Neural cell (in vitro differentiated cells): ENCODE data around the gene ESRRB. TPM values are rescaled to one million over a fixed set of nuclear protein-coding genes. Genes with fewer than 3 reads are reported as not detected.

Experiments used
- H2AFZ ChIP-seq: fragments of 200-600, 300-800 bp; sonication (generic), shearing (Covaris generic); 2 replicates; pipeline ENCODE4 v1.6.0; 2014; ENCODE audit warnings: low read depth, mild to moderate bottlenecking, antibody characterized with exemption, low read length, moderate library complexity
- H3F3A ChIP-seq: fragments of 200-600 bp; shearing (Covaris generic); 2 replicates; pipeline ENCODE4 v1.6.1; 2016; ENCODE audit warnings: mild to moderate bottlenecking, moderate library complexity, mixed read lengths, antibody characterized with exemption, low read length; ENCODE audit not compliant: insufficient read depth, poor library complexity, severe bottlenecking
- H3K27ac ChIP-seq: fragments of 200-600, 300-800 bp; sonication (generic), shearing (Covaris generic); 2 replicates; pipeline ENCODE4 v1.5.1; 2014; ENCODE audit warnings: mild to moderate bottlenecking, low read length, moderate library complexity
- H3K27me3 ChIP-seq: fragments of 300-800, 200-600 bp; sonication (generic), shearing (Covaris generic); 2 replicates; pipeline ENCODE4 v1.6.0; 2014; ENCODE audit warnings: mild to moderate bottlenecking, low read depth, low read length, moderate library complexity; ENCODE audit not compliant: insufficient read depth
- H3K36me3 ChIP-seq: fragments of 300-800, 200-600 bp; sonication (generic), shearing (Covaris generic); 2 replicates; pipeline ENCODE4 v1.5.1; 2014; ENCODE audit warnings: mild to moderate bottlenecking, antibody characterized with exemption, low read length, moderate library complexity; ENCODE audit not compliant: insufficient read depth
- H3K4me2 ChIP-seq: fragments of 300-800, 200-600 bp; sonication (generic), shearing (Covaris generic); 2 replicates; pipeline ENCODE4 v1.6.0; 2014; ENCODE audit warnings: mild to moderate bottlenecking, low read length
- H3K4me3 ChIP-seq: fragments of 300-800, 200-600 bp; sonication (generic), shearing (Covaris generic); 2 replicates; pipeline ENCODE4 v1.5.1; 2014; ENCODE audit warnings: mild to moderate bottlenecking, low read length, moderate library complexity
- H3K79me2 ChIP-seq: fragments of 200-600 bp; shearing (Covaris generic); replicated peaks from 2 replicates; pipeline ENCODE4 v1.6.0; 2014; ENCODE audit warnings: mild to moderate bottlenecking, low read length, moderate library complexity; ENCODE audit not compliant: insufficient read depth
- H3K9ac ChIP-seq: fragments of 300-800, 200-600 bp; sonication (generic), shearing (Covaris generic); 2 replicates; pipeline ENCODE4 v1.6.1; 2016; ENCODE audit warnings: mild to moderate bottlenecking, low read length, mixed read lengths
- H3K9me2 ChIP-seq: fragments of 200-600 bp; shearing (Covaris generic); 2 replicates; pipeline ENCODE4 v1.6.1; 2016; ENCODE audit warnings: mild to moderate bottlenecking, low read length, mixed read lengths; ENCODE audit not compliant: insufficient read depth
- H3K9me3 ChIP-seq: fragments of 200-600, 300-800 bp; sonication (generic), shearing (Covaris generic); 2 replicates; pipeline ENCODE4 v1.6.1; 2016; ENCODE audit warnings: mild to moderate bottlenecking, mixed run types, low read length, moderate library complexity, mixed read lengths
- H4K20me1 ChIP-seq: fragments of 200-600 bp; shearing (Covaris generic); 2 replicates; pipeline ENCODE4 v1.6.1; 2016; ENCODE audit warnings: mild to moderate bottlenecking, mixed run types; ENCODE audit not compliant: insufficient read depth
- EP300 ChIP-seq: fragments of 450-650 bp; conservative IDR thresholded peaks from 2 replicates; pipeline ENCODE4 v1.6.1; 2014; ENCODE audit warnings: antibody characterized with exemption, mild to moderate bottlenecking, moderate library complexity; ENCODE audit not compliant: poor library complexity, severe bottlenecking
- EZH2 ChIP-seq: fragments of 200-600, 300-800 bp; shearing (Covaris generic), sonication (generic); IDR thresholded peaks from 2 replicates; pipeline ENCODE4 v1.6.1; 2014; ENCODE audit warnings: antibody characterized with exemption, low read length, borderline replicate concordance, mild to moderate bottlenecking; ENCODE audit not compliant: insufficient read depth, poor library complexity, severe bottlenecking
- MXI1 ChIP-seq: fragments of 450-650 bp; conservative IDR thresholded peaks from 2 replicates; pipeline ENCODE4 v1.6.1; 2014; ENCODE audit warnings: antibody characterized with exemption, mild to moderate bottlenecking; ENCODE audit not compliant: poor library complexity, severe bottlenecking
- POLR2AphosphoS5 ChIP-seq: IDR thresholded peaks from 2 replicates; pipeline ENCODE4 v1.6.1; 2012
- RAD21 ChIP-seq: fragments of 450-650 bp; conservative IDR thresholded peaks from 2 replicates; pipeline ENCODE4 v1.6.1; 2014; ENCODE audit warnings: antibody characterized with exemption, mild to moderate bottlenecking, moderate library complexity
- SMC3 ChIP-seq: fragments of 450-650 bp; conservative IDR thresholded peaks from 2 replicates; pipeline ENCODE4 v1.6.1; 2014; ENCODE audit warnings: antibody characterized with exemption, mild to moderate bottlenecking, moderate library complexity; ENCODE audit not compliant: poor library complexity
- TAF1 ChIP-seq: IDR thresholded peaks from 2 replicates; pipeline ENCODE4 v1.6.1; 2012; ENCODE audit warnings: low read depth
- polyA plus RNA-seq: library from polyadenylated mRNA; depleted of rRNA; stranded (reverse); fragments of >200 nt; gene quantifications from 2 replicates; pipeline ENCODE4 v1.2.3, GENCODE V29; 2014
- TF ChIP-seq, protein P1 (sequence below): fragments of 450-650 bp; IDR thresholded peaks from 2 replicates; pipeline ENCODE4 v1.5.1; 2014; ENCODE audit warnings: antibody characterized with exemption, mild to moderate bottlenecking, moderate library complexity; ENCODE audit not compliant: poor library complexity, severe bottlenecking
- TF ChIP-seq, protein P2 (sequence below): IDR thresholded peaks from 2 replicates; pipeline ENCODE4 v1.6.1; 2012; ENCODE audit warnings: borderline replicate concordance

Gene ESRRB
- polyA plus RNA-seq, 1 donor from 2014 or later = 0.59 TPM

DNA sequence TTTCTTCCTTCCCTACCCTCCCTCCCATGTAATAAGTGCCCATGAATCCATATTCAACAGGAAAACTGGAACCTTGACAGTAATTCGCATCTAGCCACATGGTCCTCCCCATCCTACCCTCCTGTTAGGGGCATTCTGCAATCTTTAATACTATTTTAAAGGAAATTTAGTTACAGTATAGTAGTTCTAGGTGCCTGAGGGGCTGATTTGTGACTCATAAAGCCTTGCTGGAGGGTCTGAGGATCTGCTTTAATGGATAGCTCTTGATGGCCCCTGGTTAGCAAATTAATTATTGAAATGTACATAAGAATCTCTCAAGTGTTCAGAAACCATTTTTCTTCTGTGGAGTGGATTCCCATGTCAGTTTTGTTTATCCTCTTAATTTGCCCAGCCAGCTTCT, 54.1 kb downstream of the ESRRB start:
- Histone ChIP-seq H3K79me2 (no peaks in the 10 kb centered on the region), H3F3A (no peaks in the 10 kb centered on the region), H3K9me2 (no peaks in the 10 kb centered on the region), H3K9me3 (no peaks in the 10 kb centered on the region), H3K36me3 (no peaks in the 10 kb centered on the region), H2AFZ (no peak overlapping the region), H3K4me3 (no peak overlapping the region), H4K20me1 (no peaks in the 10 kb centered on the region), H3K4me2 (no peak overlapping the region), H3K27ac (no peak overlapping the region), H3K9ac (no peak overlapping the region), H3K27me3 (no peaks in the 10 kb centered on the region)
- no peak for TF ChIP-seq POLR2AphosphoS5
- TF ChIP-seq EP300 = no peak
- no peak for TF ChIP-seq SMC3
- TF ChIP-seq RAD21 = no peak
- no peak for TF ChIP-seq TAF1
- TF ChIP-seq, protein P1, sequence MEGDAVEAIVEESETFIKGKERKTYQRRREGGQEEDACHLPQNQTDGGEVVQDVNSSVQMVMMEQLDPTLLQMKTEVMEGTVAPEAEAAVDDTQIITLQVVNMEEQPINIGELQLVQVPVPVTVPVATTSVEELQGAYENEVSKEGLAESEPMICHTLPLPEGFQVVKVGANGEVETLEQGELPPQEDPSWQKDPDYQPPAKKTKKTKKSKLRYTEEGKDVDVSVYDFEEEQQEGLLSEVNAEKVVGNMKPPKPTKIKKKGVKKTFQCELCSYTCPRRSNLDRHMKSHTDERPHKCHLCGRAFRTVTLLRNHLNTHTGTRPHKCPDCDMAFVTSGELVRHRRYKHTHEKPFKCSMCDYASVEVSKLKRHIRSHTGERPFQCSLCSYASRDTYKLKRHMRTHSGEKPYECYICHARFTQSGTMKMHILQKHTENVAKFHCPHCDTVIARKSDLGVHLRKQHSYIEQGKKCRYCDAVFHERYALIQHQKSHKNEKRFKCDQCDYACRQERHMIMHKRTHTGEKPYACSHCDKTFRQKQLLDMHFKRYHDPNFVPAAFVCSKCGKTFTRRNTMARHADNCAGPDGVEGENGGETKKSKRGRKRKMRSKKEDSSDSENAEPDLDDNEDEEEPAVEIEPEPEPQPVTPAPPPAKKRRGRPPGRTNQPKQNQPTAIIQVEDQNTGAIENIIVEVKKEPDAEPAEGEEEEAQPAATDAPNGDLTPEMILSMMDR = no peak

GRCh38 chr14:76430475-76430980, 54.6 kb downstream of the ESRRB start:
- Histone ChIP-seq H3K27me3 (no peaks in the 10 kb centered on the region), H3K27ac (no peak overlapping the region), H3K9me3 (no peaks in the 10 kb centered on the region), H3K4me2 (no peak overlapping the region), H3K9me2 (no peaks in the 10 kb centered on the region), H3K79me2 (no peaks in the 10 kb centered on the region), H3K36me3 (no peaks in the 10 kb centered on the region), H3K4me3 (no peak overlapping the region), H4K20me1 (no peaks in the 10 kb centered on the region), H3F3A (no peaks in the 10 kb centered on the region), H3K9ac (no peak overlapping the region), H2AFZ (no peak overlapping the region)
- TF ChIP-seq TAF1 (no peak), SMC3 (no peak)
- TF ChIP-seq, protein P2, sequence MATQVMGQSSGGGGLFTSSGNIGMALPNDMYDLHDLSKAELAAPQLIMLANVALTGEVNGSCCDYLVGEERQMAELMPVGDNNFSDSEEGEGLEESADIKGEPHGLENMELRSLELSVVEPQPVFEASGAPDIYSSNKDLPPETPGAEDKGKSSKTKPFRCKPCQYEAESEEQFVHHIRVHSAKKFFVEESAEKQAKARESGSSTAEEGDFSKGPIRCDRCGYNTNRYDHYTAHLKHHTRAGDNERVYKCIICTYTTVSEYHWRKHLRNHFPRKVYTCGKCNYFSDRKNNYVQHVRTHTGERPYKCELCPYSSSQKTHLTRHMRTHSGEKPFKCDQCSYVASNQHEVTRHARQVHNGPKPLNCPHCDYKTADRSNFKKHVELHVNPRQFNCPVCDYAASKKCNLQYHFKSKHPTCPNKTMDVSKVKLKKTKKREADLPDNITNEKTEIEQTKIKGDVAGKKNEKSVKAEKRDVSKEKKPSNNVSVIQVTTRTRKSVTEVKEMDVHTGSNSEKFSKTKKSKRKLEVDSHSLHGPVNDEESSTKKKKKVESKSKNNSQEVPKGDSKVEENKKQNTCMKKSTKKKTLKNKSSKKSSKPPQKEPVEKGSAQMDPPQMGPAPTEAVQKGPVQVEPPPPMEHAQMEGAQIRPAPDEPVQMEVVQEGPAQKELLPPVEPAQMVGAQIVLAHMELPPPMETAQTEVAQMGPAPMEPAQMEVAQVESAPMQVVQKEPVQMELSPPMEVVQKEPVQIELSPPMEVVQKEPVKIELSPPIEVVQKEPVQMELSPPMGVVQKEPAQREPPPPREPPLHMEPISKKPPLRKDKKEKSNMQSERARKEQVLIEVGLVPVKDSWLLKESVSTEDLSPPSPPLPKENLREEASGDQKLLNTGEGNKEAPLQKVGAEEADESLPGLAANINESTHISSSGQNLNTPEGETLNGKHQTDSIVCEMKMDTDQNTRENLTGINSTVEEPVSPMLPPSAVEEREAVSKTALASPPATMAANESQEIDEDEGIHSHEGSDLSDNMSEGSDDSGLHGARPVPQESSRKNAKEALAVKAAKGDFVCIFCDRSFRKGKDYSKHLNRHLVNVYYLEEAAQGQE = no peak

DNA sequence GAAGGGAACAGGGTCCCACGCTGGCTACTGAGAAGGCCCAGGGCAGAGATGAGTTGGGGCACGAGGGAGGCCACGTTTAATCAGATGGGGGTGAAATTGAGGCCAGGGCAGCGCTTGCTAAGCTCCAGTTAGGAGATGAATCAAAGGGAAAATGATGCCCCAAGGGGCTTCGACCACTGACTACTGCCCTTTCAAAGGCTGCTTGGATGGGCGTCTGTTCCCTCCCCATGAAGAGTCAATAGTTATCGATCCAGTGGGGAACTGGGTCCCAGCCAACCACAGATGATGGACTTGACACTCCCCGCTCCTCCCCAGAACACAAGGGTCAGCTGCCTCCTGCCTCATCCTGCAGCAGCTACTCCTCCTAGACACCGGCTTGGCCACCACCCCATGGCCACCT, 55.6 kb downstream of the ESRRB start:
- Histone ChIP-seq H3F3A (no peaks in the 10 kb centered on the region), H3K4me3 (no peak overlapping the region), H3K79me2 (no peaks in the 10 kb centered on the region), H4K20me1 (no peaks in the 10 kb centered on the region), H3K4me2 (no peak overlapping the region), H3K27me3 (no peaks in the 10 kb centered on the region), H3K27ac (no peak overlapping the region), H3K9me3 (no peaks in the 10 kb centered on the region), H3K9ac (no peak overlapping the region), H3K9me2 (no peaks in the 10 kb centered on the region), H3K36me3 (no peaks in the 10 kb centered on the region), H2AFZ (no peak overlapping the region)
- TF ChIP-seq EP300 = no peak
- TF ChIP-seq, protein P1 = no peak
- TF ChIP-seq, protein P2 = no peak
- TF ChIP-seq RAD21 = no peak
- TF ChIP-seq MXI1 = no peak
- TF ChIP-seq SMC3 = no peak
- no peak for TF ChIP-seq POLR2AphosphoS5
- no peak for TF ChIP-seq TAF1
- TF ChIP-seq EZH2 = no peak
